ENCODE data around the gene SORL1.

SORL1 gene

GRCh38 chr11:121650351-121651256 is 198.5 kb downstream of the SORL1 start:
- Histone ChIP-seq H3K27ac (ENCODE audit: low read length) (no peak overlapping the region), H3K4me1 (ENCODE audit: control insufficient read depth, low read depth, low read length) (peaks cover 20% of the 10 kb centered on the region), H3K9me3 (ENCODE audit: control insufficient read depth, low read depth, low read length) (no peaks in the 10 kb centered on the region), H3K9ac (ENCODE audit: low read length) (no peak overlapping the region), H3K36me3 (ENCODE audit: control insufficient read depth, low read depth, low read length) (no peaks in the 10 kb centered on the region), H3K4me3 (ENCODE audit: low read length) (no peak overlapping the region), H3K27me3 (ENCODE audit: control insufficient read depth, insufficient read depth, low read length) (no peaks in the 10 kb centered on the region)

- peaks cover 20% of the 10 kb centered on the region for H3K4me1 ChIP-seq (ENCODE audit: control insufficient read depth, low read depth, low read length)
- no peaks in the 10 kb centered on the region for H3K9me3 ChIP-seq (ENCODE audit: control insufficient read depth, low read depth, low read length)
- no peak overlapping the region for H3K27ac ChIP-seq (ENCODE audit: low read length)
- no peak overlapping the region for H3K4me3 ChIP-seq (ENCODE audit: low read length)
- no peaks in the 10 kb centered on the region for H3K36me3 ChIP-seq (ENCODE audit: control insufficient read depth, low read depth, low read length)
- no peak overlapping the region for H3K9ac ChIP-seq (ENCODE audit: low read length)
- H3K27me3 ChIP-seq (ENCODE audit: control insufficient read depth, insufficient read depth, low read length): no peaks in the 10 kb centered on the region
These were observed 199.1 kb downstream of the SORL1 start for GRCh38 chr11:121651257-121651605.

DNA sequence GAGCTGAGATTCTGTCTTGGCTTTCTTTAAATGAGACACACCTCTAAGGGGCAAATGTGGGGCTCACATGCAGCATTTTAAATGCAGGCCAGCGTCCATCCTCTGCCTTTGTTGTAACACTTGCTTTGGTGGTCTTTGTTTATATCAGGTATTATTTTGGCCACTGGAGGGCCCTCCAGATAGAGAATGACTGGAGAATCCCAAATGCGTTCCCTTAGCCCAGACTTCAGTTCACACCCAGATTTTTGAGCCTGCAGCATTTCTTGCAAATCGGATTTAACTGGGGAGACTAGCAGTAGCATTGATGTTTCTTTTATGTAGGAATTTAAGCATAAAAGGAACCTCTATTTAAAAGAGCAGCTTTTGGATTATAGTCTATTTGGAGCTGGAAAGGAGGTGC is 200.9 kb downstream of the SORL1 start:
- Histone ChIP-seq H3K27ac (ENCODE audit: low read length) (no peak overlapping the region), H3K9ac (ENCODE audit: low read length) (no peak overlapping the region), H3K9me3 (ENCODE audit: control insufficient read depth, low read depth, low read length) (no peaks in the 10 kb centered on the region), H3K4me3 (ENCODE audit: low read length) (no peak overlapping the region), H3K27me3 (ENCODE audit: control insufficient read depth, insufficient read depth, low read length) (no peaks in the 10 kb centered on the region), H3K4me1 (ENCODE audit: control insufficient read depth, low read depth, low read length) (peaks cover 20% of the 10 kb centered on the region), H3K36me3 (ENCODE audit: control insufficient read depth, low read depth, low read length) (no peaks in the 10 kb centered on the region)

- H3K27me3 ChIP-seq (ENCODE audit: control insufficient read depth, insufficient read depth, low read length): no peaks in the 10 kb centered on the region
- no peak overlapping the region for H3K9ac ChIP-seq (ENCODE audit: low read length)
- H3K4me1 ChIP-seq (ENCODE audit: control insufficient read depth, low read depth, low read length): peaks cover 20% of the 10 kb centered on the region
These were observed 202.2 kb downstream of the SORL1 start for GRCh38 chr11:121654259-121654842.

DNA sequence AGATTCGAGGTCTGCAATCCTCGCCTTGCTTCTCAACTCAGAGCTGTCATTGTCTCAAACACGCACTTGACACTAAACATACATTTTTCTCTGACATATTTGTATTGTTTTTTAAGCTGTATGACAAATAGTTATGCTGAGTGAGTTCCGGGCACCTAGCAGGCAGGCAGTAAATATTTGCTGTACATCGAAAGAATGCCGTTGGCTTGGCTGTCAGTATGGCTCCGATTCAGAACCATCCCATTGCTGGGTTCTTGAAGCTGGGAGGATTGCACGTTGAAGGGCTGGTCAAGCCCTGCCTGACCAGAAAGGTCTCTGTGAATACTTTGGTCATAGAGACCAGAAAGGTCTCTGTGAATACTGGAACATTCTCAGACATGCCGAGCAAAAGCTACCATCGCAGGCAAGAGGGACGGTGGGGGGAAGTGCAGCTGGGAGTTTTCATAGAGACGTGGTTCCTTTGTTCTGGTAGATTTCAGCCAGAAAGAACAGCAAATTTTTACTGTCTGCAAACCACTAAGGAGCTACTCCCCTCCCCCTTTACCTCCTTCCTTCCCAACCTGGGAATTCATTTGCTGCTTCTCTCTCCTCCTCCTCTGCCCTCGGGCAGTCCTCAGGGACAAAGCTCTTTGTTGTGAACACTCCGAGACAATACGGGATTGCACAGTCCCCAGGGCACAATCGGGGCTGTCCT is 202.9 kb downstream of the SORL1 start:
- Histone ChIP-seq H3K9ac (ENCODE audit: low read length) (peak overlapping the region; percentile 70), H3K27me3 (ENCODE audit: control insufficient read depth, insufficient read depth, low read length) (no peaks in the 10 kb centered on the region), H3K4me3 (ENCODE audit: low read length) (peak overlapping the region; percentile 77), H3K4me1 (ENCODE audit: control insufficient read depth, low read depth, low read length) (peaks cover 20% of the 10 kb centered on the region), H3K27ac (ENCODE audit: low read length) (no peak overlapping the region), H3K36me3 (ENCODE audit: control insufficient read depth, low read depth, low read length) (no peaks in the 10 kb centered on the region), H3K9me3 (ENCODE audit: control insufficient read depth, low read depth, low read length) (no peaks in the 10 kb centered on the region)

More at GRCh38 chr11:121654259-121654842, 202.2 kb downstream of the SORL1 start:
- Histone ChIP-seq H3K9me3 (ENCODE audit: control insufficient read depth, low read depth, low read length) (no peaks in the 10 kb centered on the region), H3K36me3 (ENCODE audit: control insufficient read depth, low read depth, low read length) (no peaks in the 10 kb centered on the region), H3K4me3 (ENCODE audit: low read length) (no peak overlapping the region), H3K27ac (ENCODE audit: low read length) (no peak overlapping the region)

DNA sequence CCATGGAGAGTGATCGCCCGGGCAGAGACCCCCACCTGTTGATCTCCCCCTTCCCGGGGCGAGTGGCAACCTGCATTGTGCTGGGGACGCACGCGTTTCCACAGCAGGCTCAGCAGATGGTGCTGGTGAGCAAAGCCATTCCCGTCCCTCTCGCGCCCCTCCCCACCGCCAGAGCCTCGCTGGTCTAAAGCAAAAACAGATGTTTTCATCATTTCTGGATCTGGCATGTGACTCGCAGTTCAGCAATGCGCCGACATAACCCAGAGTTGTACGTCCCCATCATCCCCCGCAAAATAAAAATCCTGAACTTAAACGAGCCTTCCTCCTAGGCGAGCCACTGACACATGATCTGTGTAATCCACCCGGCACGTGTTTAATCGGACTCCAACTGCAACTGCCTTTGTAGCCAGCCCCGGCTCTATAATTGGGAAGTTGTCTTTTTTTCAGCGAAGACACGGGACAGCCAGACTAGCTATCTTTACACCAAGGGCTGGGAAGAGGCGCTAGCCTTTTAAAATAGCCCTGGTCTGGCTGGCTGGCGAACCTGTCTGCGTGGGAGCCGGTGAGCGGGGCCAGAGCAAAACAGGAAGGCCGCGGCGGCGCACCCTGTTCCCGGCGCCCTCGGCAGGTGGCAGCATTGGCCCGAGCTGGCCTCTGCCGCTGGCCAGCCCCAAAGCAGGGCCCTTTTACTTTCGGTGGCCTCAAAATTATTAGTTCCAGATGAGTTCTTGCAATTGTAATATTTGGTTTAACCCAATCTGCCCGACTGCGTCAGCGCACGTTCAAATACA is 203.6 kb downstream of the SORL1 start:
- no peaks in the 10 kb centered on the region for H3K9me3 ChIP-seq (ENCODE audit: control insufficient read depth, low read depth, low read length)
- peak overlapping the region; percentile 77 for H3K4me3 ChIP-seq (ENCODE audit: low read length)
- peak overlapping the region; percentile 70 for H3K9ac ChIP-seq (ENCODE audit: low read length)
- H3K36me3 ChIP-seq (ENCODE audit: control insufficient read depth, low read depth, low read length): no peaks in the 10 kb centered on the region
- peaks cover 20% of the 10 kb centered on the region for H3K4me1 ChIP-seq (ENCODE audit: control insufficient read depth, low read depth, low read length)
- H3K27me3 ChIP-seq (ENCODE audit: control insufficient read depth, insufficient read depth, low read length): no peaks in the 10 kb centered on the region
- H3K27ac ChIP-seq (ENCODE audit: low read length): no peak overlapping the region

GRCh38 chr11:121656328-121657090 is 204.4 kb downstream of the SORL1 start:
- H3K4me3 ChIP-seq (ENCODE audit: low read length): no peak overlapping the region
- no peaks in the 10 kb centered on the region for H3K27me3 ChIP-seq (ENCODE audit: control insufficient read depth, insufficient read depth, low read length)
- H3K4me1 ChIP-seq (ENCODE audit: control insufficient read depth, low read depth, low read length): peaks cover 20% of the 10 kb centered on the region
- H3K27ac ChIP-seq (ENCODE audit: low read length): no peak overlapping the region
- no peaks in the 10 kb centered on the region for H3K36me3 ChIP-seq (ENCODE audit: control insufficient read depth, low read depth, low read length)
- H3K9me3 ChIP-seq (ENCODE audit: control insufficient read depth, low read depth, low read length): no peaks in the 10 kb centered on the region
- H3K9ac ChIP-seq (ENCODE audit: low read length): no peak overlapping the region

- no peaks in the 10 kb centered on the region for H3K27me3 ChIP-seq (ENCODE audit: control insufficient read depth, insufficient read depth, low read length)
- no peaks in the 10 kb centered on the region for H3K36me3 ChIP-seq (ENCODE audit: control insufficient read depth, low read depth, low read length)
- no peak overlapping the region for H3K4me3 ChIP-seq (ENCODE audit: low read length)
- no peaks in the 10 kb centered on the region for H3K9me3 ChIP-seq (ENCODE audit: control insufficient read depth, low read depth, low read length)
- H3K4me1 ChIP-seq (ENCODE audit: control insufficient read depth, low read depth, low read length): peaks cover 20% of the 10 kb centered on the region
- H3K27ac ChIP-seq (ENCODE audit: low read length): no peak overlapping the region
- no peak overlapping the region for H3K9ac ChIP-seq (ENCODE audit: low read length)
These were observed 205.0 kb downstream of the SORL1 start for GRCh38 chr11:121657146-121657545.

GRCh38 chr11:121659811-121660210 is 207.7 kb downstream of the SORL1 start:
- Histone ChIP-seq H3K27me3 (ENCODE audit: control insufficient read depth, insufficient read depth, low read length) (no peaks in the 10 kb centered on the region), H3K4me1 (ENCODE audit: control insufficient read depth, low read depth, low read length) (peaks cover 5% of the 10 kb centered on the region), H3K36me3 (ENCODE audit: control insufficient read depth, low read depth, low read length) (no peaks in the 10 kb centered on the region), H3K4me3 (ENCODE audit: low read length) (no peak overlapping the region), H3K9ac (ENCODE audit: low read length) (no peak overlapping the region), H3K27ac (ENCODE audit: low read length) (no peak overlapping the region), H3K9me3 (ENCODE audit: control insufficient read depth, low read depth, low read length) (no peaks in the 10 kb centered on the region)

DNA sequence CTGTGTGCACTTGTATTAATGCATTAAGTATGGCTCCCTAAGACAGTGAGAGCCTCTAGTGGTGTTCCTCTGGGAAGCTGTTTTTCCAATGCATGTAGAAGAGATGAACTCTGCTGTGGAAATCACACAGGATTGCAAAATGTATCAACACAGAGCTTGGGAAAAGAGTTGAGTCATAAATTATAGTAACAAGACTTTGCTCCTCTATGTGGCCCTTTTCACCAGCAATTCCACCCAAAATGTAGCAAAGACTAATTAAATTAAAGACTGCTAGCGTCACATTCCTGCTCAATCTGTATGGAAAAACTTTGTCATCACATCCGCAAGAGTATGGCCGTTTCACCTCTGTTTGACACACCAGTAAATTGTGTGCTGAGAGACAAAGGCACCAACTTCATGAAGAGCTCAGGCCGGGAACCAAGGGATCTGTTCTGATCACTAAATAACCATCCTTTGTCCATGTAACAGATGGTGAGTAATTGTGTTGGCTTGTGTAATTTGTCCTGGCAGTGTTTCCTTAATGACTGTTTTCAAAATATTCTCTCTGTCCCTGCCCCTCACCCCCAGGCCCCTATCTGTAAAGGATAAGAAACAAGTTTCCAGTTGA is 209.9 kb downstream of the SORL1 start:
- no peaks in the 10 kb centered on the region for H3K27me3 ChIP-seq (ENCODE audit: control insufficient read depth, insufficient read depth, low read length)
- H3K9me3 ChIP-seq (ENCODE audit: control insufficient read depth, low read depth, low read length): no peaks in the 10 kb centered on the region
- H3K4me3 ChIP-seq (ENCODE audit: low read length): no peak overlapping the region
- no peaks in the 10 kb centered on the region for H3K36me3 ChIP-seq (ENCODE audit: control insufficient read depth, low read depth, low read length)
- no peak overlapping the region for H3K27ac ChIP-seq (ENCODE audit: low read length)
- no peak overlapping the region for H3K9ac ChIP-seq (ENCODE audit: low read length)
- H3K4me1 ChIP-seq (ENCODE audit: control insufficient read depth, low read depth, low read length): no peaks in the 10 kb centered on the region
